B cell (primary cell): ENCODE results near the gene SERPINA4. TPM values are rescaled to one million over a fixed set of nuclear protein-coding genes. Genes with fewer than 3 reads are reported as not detected.

Source experiments
- ATAC-seq: fragments of 200-7000 bp; cut with Tn5 transposase; one replicate; pipeline ENCODE4 v1.10.0; 2021; ENCODE audit warnings: low read depth, mild to moderate bottlenecking, moderate number of reproducible peaks, moderate library complexity
- CTCF ChIA-PET: fragments of 350-600 bp; sonication (Branson Sonifier 250); formaldehyde crosslinking; loops from one replicate; lab custom pipeline; 2021; ENCODE audit warnings: antibody characterized with exemption, inconsistent platforms; lab: Charles Lee
- POLR2A ChIA-PET: fragments of 350-600 bp; sonication (Branson Sonifier 250); formaldehyde crosslinking; loops from one replicate; lab custom pipeline; 2021; ENCODE audit warnings: antibody characterized with exemption; lab: Charles Lee
- DNase-seq: peaks from one replicate; pipeline ENCODE4 v3.0.0; 2013
- H2AFZ ChIP-seq: 2 replicates; pipeline ENCODE4 v1.6.1; 2012; ENCODE audit warnings: mild to moderate bottlenecking, low read depth, low read length; ENCODE audit not compliant: insufficient read depth, poor library complexity, severe bottlenecking
- H3K27ac ChIP-seq, 2 donors: 1 replicate in 1 of 2; 2 replicates in 1 of 2; pipeline ENCODE4 v1.5.1; 2012 to 2013; ENCODE audit warnings: low read length in 2 of 2, mild to moderate bottlenecking in 2 of 2, moderate library complexity in 1 of 2
- H3K27me3 ChIP-seq, 4 experiments: fragments of 200-600 bp in 1 of 4; sonication (generic) in 1 of 4; replicated peaks in 1 of 4; 1 replicate in 2 of 4; 2 replicates in 2 of 4; pipeline versions ENCODE4 v1.6.1 to v1.7.0; 2013 to 2016; ENCODE audit warnings: low read length in 3 of 4, mild to moderate bottlenecking in 2 of 4, mixed read lengths in 1 of 4, moderate library complexity in 1 of 4; ENCODE audit not compliant: insufficient read depth in 4 of 4, control insufficient read depth in 3 of 4; ENCODE audit errors: control extremely low read depth in 1 of 4
- H3K36me3 ChIP-seq, 2 experiments: replicated peaks in 1 of 2; 1 replicate in 1 of 2; 2 replicates in 1 of 2; pipeline versions ENCODE4 v1.6.1 to v1.7.1; 2013; ENCODE audit warnings: low read length in 1 of 2; ENCODE audit not compliant: insufficient read depth in 2 of 2, control insufficient read depth in 1 of 2; ENCODE audit errors: control extremely low read depth in 1 of 2, extremely low read depth in 1 of 2
- H3K4me1 ChIP-seq, 2 donors: fragments of 200-600 bp in 1 of 2; sonication (generic) in 1 of 2; 1 replicate in 1 of 2; 2 replicates in 1 of 2; pipeline versions ENCODE4 v1.5.1 to v1.6.1; 2013 to 2017; ENCODE audit warnings: low read length in 2 of 2; ENCODE audit not compliant: control insufficient read depth in 2 of 2, insufficient read depth in 2 of 2
- H3K4me2 ChIP-seq: replicated peaks from 2 replicates; pipeline ENCODE3; 2012; ENCODE audit warnings: mild to moderate bottlenecking, low read depth, low read length; ENCODE audit not compliant: poor library complexity, severe bottlenecking
- H3K4me3 ChIP-seq, 5 experiments: fragments of 200-600 bp in 1 of 5; sonication (generic) in 1 of 5; 1 replicate in 3 of 5; 2 replicates in 2 of 5; pipeline versions ENCODE4 v1.5.1 to v1.7.0; 2011 to 2016; ENCODE audit warnings: low read length in 4 of 5, mild to moderate bottlenecking in 4 of 5, low read depth in 2 of 5, control low read depth in 1 of 5, moderate library complexity in 1 of 5; ENCODE audit not compliant: insufficient read depth in 1 of 5; ENCODE audit errors: control extremely low read depth in 1 of 5, extremely low read depth in 1 of 5
- H3K79me2 ChIP-seq: fragments of 200-600 bp; sonication (generic); one replicate; pipeline ENCODE4 v1.6.0; 2016; ENCODE audit warnings: low read length; ENCODE audit not compliant: control insufficient read depth, insufficient read depth
- H3K9ac ChIP-seq: fragments of 200-600 bp; sonication (generic); 2 replicates; pipeline ENCODE4 v1.6.1; 2017; ENCODE audit warnings: mild to moderate bottlenecking, low read length, moderate library complexity
- H3K9me3 ChIP-seq, 3 donors: one replicate each; pipeline versions ENCODE4 v1.6.1 to v1.7.1; 2013; ENCODE audit warnings: low read length in 2 of 3; ENCODE audit not compliant: control insufficient read depth in 2 of 3, insufficient read depth in 1 of 3; ENCODE audit errors: control extremely low read depth in 1 of 3
- H4K20me1 ChIP-seq: 2 replicates; pipeline ENCODE4 v1.6.0; 2012; ENCODE audit warnings: mild to moderate bottlenecking, low read length; ENCODE audit not compliant: insufficient read depth, control insufficient read depth, poor library complexity, severe bottlenecking
- H3K27ac Mint-ChIP-seq: one replicate; pipeline ENCODE4 v1.8.0; 2021; ENCODE audit warnings: mixed read lengths
- H3K27me3 Mint-ChIP-seq: one replicate; pipeline ENCODE4 v1.8.0; 2021; ENCODE audit warnings: mixed read lengths
- H3K4me1 Mint-ChIP-seq: one replicate; pipeline ENCODE4 v1.8.0; 2021; ENCODE audit warnings: mixed read lengths
- H3K4me3 Mint-ChIP-seq: one replicate; pipeline ENCODE4 v1.8.0; 2021; ENCODE audit warnings: mixed read lengths
- H3K9me3 Mint-ChIP-seq: one replicate; pipeline ENCODE4 v1.8.0; 2022; ENCODE audit warnings: mixed read lengths; ENCODE audit not compliant: insufficient read depth
- EZH2 ChIP-seq: IDR thresholded peaks from 2 replicates; pipeline ENCODE4 v1.6.1; 2012; ENCODE audit warnings: borderline replicate concordance, low read depth, mild to moderate bottlenecking, moderate library complexity, low read length; ENCODE audit not compliant: insufficient read depth, poor library complexity, severe bottlenecking
- WGBS: methylation state at CpG from one replicate; pipeline ENCODE4 v1.1.5; 2013; ENCODE audit warnings: missing lambda C conversion rate; ENCODE audit not compliant: insufficient coverage; 5-methylcytosine and 5-hydroxymethylcytosine counted together
- intact Hi-C: fragments of 100-400 bp; cut with micrococcal nuclease; formaldehyde crosslinking; loops from one replicate; pipeline ENCODE4 v1.10.0; 2022
- polyA plus RNA-seq: library from polyadenylated mRNA; depleted of rRNA; stranded (reverse); fragments of >200 nt; gene quantifications from 2 replicates; pipeline ENCODE4 v1.2.3, GENCODE V29; 2012
- total RNA-seq, 2 donors: library from RNA; stranded (reverse); fragments of 120-200 nt in 1 of 2; gene quantifications; 1 replicate in 1 of 2; 2 replicates in 1 of 2; pipeline versions ENCODE4 v1.2.3 to v1.2.4, GENCODE V29; 2013 to 2022
- TF ChIP-seq, protein P1 (sequence below): fragments of 200-600 bp; IDR thresholded peaks from one replicate; pipeline ENCODE4 v1.8.0; 2022; ENCODE audit warnings: antibody characterized with exemption, mild to moderate bottlenecking

SERPINA4 gene
- total and polyA plus RNA-seq, 2 donors (not counting 1 experiment from before 2014, with no cell fraction given): not detected

- WGBS: 80% methylated on average over 3 of the region's 3 CpGs
These were observed 37.1 kb upstream of the SERPINA4 start for GRCh38 chr14:94524093-94524492.

DNA sequence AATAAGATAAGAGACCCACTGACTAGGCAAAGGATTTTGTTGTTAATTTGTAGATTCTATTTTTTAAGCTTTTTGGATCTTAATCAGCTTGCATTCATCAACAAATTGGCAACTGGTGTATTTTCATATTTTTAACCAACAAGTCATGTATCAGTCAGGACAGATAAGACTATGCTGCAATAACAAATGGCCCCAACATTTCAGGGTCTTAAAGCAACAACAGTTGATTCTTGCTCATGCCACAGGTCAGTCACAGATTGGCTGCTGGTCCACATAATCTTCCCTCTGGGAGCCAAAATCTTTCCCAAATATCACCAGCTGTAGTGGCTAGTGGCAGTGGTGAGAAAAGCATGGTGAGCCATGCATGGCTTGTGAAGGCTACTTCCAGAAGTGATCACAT, 30.1 kb upstream of the SERPINA4 start:
- CTCF ChIA-PET: no interaction called here
- DNase-seq: no peak
- Histone ChIP-seq H2AFZ (no peak overlapping the region), H3K4me3 (no peak overlapping the region), H3K9ac (no peak overlapping the region), H3K27me3 (no peaks in the 10 kb centered on the region), H3K27ac (no peak overlapping the region), H3K4me1 (no peaks in the 10 kb centered on the region), H3K79me2 (no peaks in the 10 kb centered on the region), H3K9me3 (peaks cover 0 to 4% (median 0%) of the 10 kb centered on the region in 3 donors), H3K36me3 (no peaks in the 10 kb centered on the region), H3K4me2 (no peak overlapping the region), H4K20me1 (no peaks in the 10 kb centered on the region)
- intact Hi-C loops: no loop called here
- no peak for ATAC-seq
- POLR2A ChIA-PET: no interaction called here
- no peak overlapping the region for H3K4me3 Mint-ChIP-seq
- TF ChIP-seq, protein P1, sequence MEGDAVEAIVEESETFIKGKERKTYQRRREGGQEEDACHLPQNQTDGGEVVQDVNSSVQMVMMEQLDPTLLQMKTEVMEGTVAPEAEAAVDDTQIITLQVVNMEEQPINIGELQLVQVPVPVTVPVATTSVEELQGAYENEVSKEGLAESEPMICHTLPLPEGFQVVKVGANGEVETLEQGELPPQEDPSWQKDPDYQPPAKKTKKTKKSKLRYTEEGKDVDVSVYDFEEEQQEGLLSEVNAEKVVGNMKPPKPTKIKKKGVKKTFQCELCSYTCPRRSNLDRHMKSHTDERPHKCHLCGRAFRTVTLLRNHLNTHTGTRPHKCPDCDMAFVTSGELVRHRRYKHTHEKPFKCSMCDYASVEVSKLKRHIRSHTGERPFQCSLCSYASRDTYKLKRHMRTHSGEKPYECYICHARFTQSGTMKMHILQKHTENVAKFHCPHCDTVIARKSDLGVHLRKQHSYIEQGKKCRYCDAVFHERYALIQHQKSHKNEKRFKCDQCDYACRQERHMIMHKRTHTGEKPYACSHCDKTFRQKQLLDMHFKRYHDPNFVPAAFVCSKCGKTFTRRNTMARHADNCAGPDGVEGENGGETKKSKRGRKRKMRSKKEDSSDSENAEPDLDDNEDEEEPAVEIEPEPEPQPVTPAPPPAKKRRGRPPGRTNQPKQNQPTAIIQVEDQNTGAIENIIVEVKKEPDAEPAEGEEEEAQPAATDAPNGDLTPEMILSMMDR: no peak
- no peak for TF ChIP-seq EZH2
- H3K4me1 Mint-ChIP-seq: peaks cover 4% of the 10 kb centered on the region
- H3K27me3 Mint-ChIP-seq: peaks cover 3% of the 10 kb centered on the region
- peaks cover 6% of the 10 kb centered on the region for H3K9me3 Mint-ChIP-seq
- no peak overlapping the region for H3K27ac Mint-ChIP-seq

More at GRCh38 chr14:94524093-94524492, 37.1 kb upstream of the SERPINA4 start:
- no peaks in the 10 kb centered on the region for H3K4me1 Mint-ChIP-seq
- TF ChIP-seq, protein P1: no peak
- TF ChIP-seq EZH2: no peak
- peaks cover 8% of the 10 kb centered on the region for H3K27me3 Mint-ChIP-seq
- no peaks in the 10 kb centered on the region for H3K36me3 ChIP-seq
- no peak overlapping the region for H3K27ac ChIP-seq
- H3K4me3 Mint-ChIP-seq: no peak overlapping the region
- H3K27ac Mint-ChIP-seq: no peak overlapping the region
- H3K79me2 ChIP-seq: no peaks in the 10 kb centered on the region
- H3K4me3 ChIP-seq: no peak overlapping the region
- no peaks in the 10 kb centered on the region for H4K20me1 ChIP-seq
- peaks cover 0 to 6% (median 0%) of the 10 kb centered on the region in 4 experiments for H3K27me3 ChIP-seq
- peaks cover 6% of the 10 kb centered on the region for H3K9me3 Mint-ChIP-seq
- no peak overlapping the region for H3K9ac ChIP-seq
- no peak for ATAC-seq
- H3K9me3 ChIP-seq: peaks cover 0 to 9% (median 0%) of the 10 kb centered on the region in 3 donors
- no peak overlapping the region for H2AFZ ChIP-seq
- no peak overlapping the region for H3K4me2 ChIP-seq
- DNase-seq: no peak
- ChIA-PET CTCF (no interaction called here), POLR2A (no interaction called here)
- no peaks in the 10 kb centered on the region for H3K4me1 ChIP-seq
- intact Hi-C loops: no loop called here
